H9 (cell line): ENCODE results near the gene PRRT2. TPM values are rescaled to one million over a fixed set of nuclear protein-coding genes. Genes with fewer than 3 reads are reported as not detected.

Source experiments
- DNase-seq: peaks from one replicate; pipeline ENCODE4 v3.0.0-alpha.2; 2017
- H2AFZ ChIP-seq: one replicate; pipeline ENCODE4 v1.6.1; 2013; ENCODE audit warnings: mild to moderate bottlenecking, low read length, control low read depth, moderate library complexity
- H2AK5ac ChIP-seq: 2 replicates; pipeline ENCODE4 v1.6.1; 2013; ENCODE audit warnings: low read length, control low read depth, mixed read lengths; ENCODE audit not compliant: insufficient read length
- H2BK120ac ChIP-seq: one replicate; pipeline ENCODE4 v1.6.1; 2013; ENCODE audit warnings: low read depth, mild to moderate bottlenecking, low read length, control low read depth, inconsistent platforms; ENCODE audit not compliant: poor library complexity, severe bottlenecking
- H2BK12ac ChIP-seq: 2 replicates; pipeline ENCODE4 v1.6.1; 2013; ENCODE audit warnings: low read length, control low read depth, mixed read lengths, low read depth; ENCODE audit not compliant: insufficient read length
- H2BK15ac ChIP-seq: 2 replicates; pipeline ENCODE4 v1.6.1; 2013; ENCODE audit warnings: low read depth, low read length, control low read depth
- H2BK20ac ChIP-seq: one replicate; pipeline ENCODE4 v1.6.1; 2013; ENCODE audit warnings: low read depth, mild to moderate bottlenecking, low read length, control low read depth, inconsistent platforms; ENCODE audit not compliant: poor library complexity, severe bottlenecking
- H2BK5ac ChIP-seq: 2 replicates; pipeline ENCODE4 v1.6.1; 2013; ENCODE audit warnings: low read length, control low read depth, mixed read lengths; ENCODE audit not compliant: insufficient read length
- H3K14ac ChIP-seq: 2 replicates; pipeline ENCODE4 v1.6.1; 2013; ENCODE audit warnings: low read length, control low read depth; ENCODE audit not compliant: insufficient read depth
- H3K18ac ChIP-seq: 2 replicates; pipeline ENCODE4 v1.6.1; 2013; ENCODE audit warnings: low read depth, mild to moderate bottlenecking, mixed read lengths, low read length, control low read depth; ENCODE audit not compliant: insufficient read length
- H3K23ac ChIP-seq: 2 replicates; pipeline ENCODE4 v1.6.1; 2013; ENCODE audit warnings: low read length, control low read depth, mixed read lengths, low read depth; ENCODE audit not compliant: insufficient read length
- H3K23me2 ChIP-seq: 2 replicates; pipeline ENCODE4 v1.6.1; 2013; ENCODE audit warnings: low read depth, mild to moderate bottlenecking, mixed read lengths, low read length, control low read depth; ENCODE audit not compliant: insufficient read length, poor library complexity, severe bottlenecking
- H3K27ac ChIP-seq: 2 replicates; pipeline ENCODE4 v1.5.1; 2013; ENCODE audit warnings: low read length, control low read depth, mixed read lengths, low read depth; ENCODE audit not compliant: insufficient read length
- H3K27me3 ChIP-seq: 2 replicates; pipeline ENCODE4 v1.6.1; 2013; ENCODE audit warnings: low read length, control low read depth, inconsistent platforms; ENCODE audit not compliant: insufficient read depth
- H3K4ac ChIP-seq: 2 replicates; pipeline ENCODE4 v1.6.1; 2013; ENCODE audit warnings: low read depth, mild to moderate bottlenecking, control low read depth, inconsistent platforms, low read length, moderate library complexity
- H3K4me1 ChIP-seq: 2 replicates; pipeline ENCODE4 v1.6.1; 2013; ENCODE audit warnings: low read length, control low read depth, inconsistent platforms; ENCODE audit not compliant: insufficient read depth
- H3K4me2 ChIP-seq: 2 replicates; pipeline ENCODE4 v1.6.1; 2013; ENCODE audit warnings: low read length, control low read depth, mixed read lengths; ENCODE audit not compliant: insufficient read length, insufficient read depth
- H3K56ac ChIP-seq: 2 replicates; pipeline ENCODE4 v1.6.1; 2013; ENCODE audit warnings: low read depth, mild to moderate bottlenecking, mixed read lengths, low read length, control low read depth; ENCODE audit not compliant: insufficient read length
- H3K79me1 ChIP-seq: 2 replicates; pipeline ENCODE4 v1.6.1; 2013; ENCODE audit warnings: low read depth, mild to moderate bottlenecking, moderate library complexity, low read length, control low read depth, inconsistent platforms; ENCODE audit not compliant: insufficient read depth, poor library complexity, severe bottlenecking
- H3K79me2 ChIP-seq: 2 replicates; pipeline ENCODE4 v1.6.1; 2013; ENCODE audit warnings: low read length, control low read depth, inconsistent platforms; ENCODE audit not compliant: insufficient read depth
- H3K9ac ChIP-seq: 2 replicates; pipeline ENCODE4 v1.6.1; 2013; ENCODE audit warnings: low read length, control low read depth, mixed read lengths; ENCODE audit not compliant: insufficient read length; ENCODE audit errors: extremely low read depth
- H3K9me3 ChIP-seq: one replicate; pipeline ENCODE4 v1.6.1; 2013; ENCODE audit warnings: low read depth, low read length, inconsistent platforms; ENCODE audit not compliant: control insufficient read depth
- H3T11ph ChIP-seq: one replicate; pipeline ENCODE4 v1.6.1; 2013; ENCODE audit warnings: mild to moderate bottlenecking, low read length, control low read depth, inconsistent platforms
- H4K20me1 ChIP-seq: one replicate; pipeline ENCODE4 v1.6.1; 2013; ENCODE audit not compliant: control insufficient read depth, insufficient read length, insufficient read depth
- H4K5ac ChIP-seq: 2 replicates; pipeline ENCODE4 v1.6.1; 2013; ENCODE audit warnings: low read depth, mild to moderate bottlenecking, mixed read lengths, low read length, control low read depth; ENCODE audit not compliant: insufficient read length
- H4K8ac ChIP-seq: replicated peaks from 2 replicates; pipeline ENCODE4 v1.6.1; 2013; ENCODE audit warnings: low read length, control low read depth, mixed read lengths, low read depth; ENCODE audit not compliant: insufficient read length
- H4K91ac ChIP-seq: 2 replicates; pipeline ENCODE4 v1.6.1; 2013; ENCODE audit warnings: low read depth, mild to moderate bottlenecking, moderate library complexity, mixed read lengths, low read length, control low read depth; ENCODE audit not compliant: insufficient read length
- H3K27ac Mint-ChIP-seq, 3 experiments: 2 replicates in 2 of 3; 3 replicates in 1 of 3; pipeline ENCODE4 v1.8.0; 2020 to 2021; ENCODE audit warnings: mixed read lengths in 3 of 3, mild to moderate bottlenecking in 1 of 3, moderate library complexity in 1 of 3
- H3K27me3 Mint-ChIP-seq: 2 replicates; pipeline ENCODE4 v1.8.0; 2021; ENCODE audit warnings: low read depth, mild to moderate bottlenecking, moderate library complexity, mixed read lengths
- H3K36me3 Mint-ChIP-seq, 3 experiments: 2 replicates in 2 of 3; 3 replicates in 1 of 3; pipeline ENCODE4 v1.8.0; 2020 to 2021; ENCODE audit warnings: low read depth in 3 of 3, mixed read lengths in 3 of 3; ENCODE audit not compliant: insufficient read depth in 1 of 3
- H3K4me1 Mint-ChIP-seq, 2 experiments: 2 replicates each; pipeline ENCODE4 v1.8.0; 2020; ENCODE audit warnings: mixed read lengths in 2 of 2
- H3K4me3 Mint-ChIP-seq, 2 experiments: 2 replicates in 1 of 2; 3 replicates in 1 of 2; pipeline ENCODE4 v1.8.0; 2020 to 2021; ENCODE audit warnings: mild to moderate bottlenecking in 2 of 2, mixed read lengths in 2 of 2, moderate library complexity in 1 of 2
- H3K9me3 Mint-ChIP-seq, 2 experiments: 2 replicates in 1 of 2; 3 replicates in 1 of 2; pipeline ENCODE4 v1.8.0; 2020; ENCODE audit warnings: mild to moderate bottlenecking in 2 of 2, mixed read lengths in 2 of 2, moderate library complexity in 1 of 2
- WGBS: extraction: QIAGEN DNeasy Blood & Tissue Kit; methylation state at CpG from one replicate; pipeline ENCODE4 v1.1.7; 2013; ENCODE audit warnings: missing lambda C conversion rate, low lambda C conversion rate, mixed read lengths; ENCODE audit not compliant: insufficient read length; ENCODE audit errors: extremely low coverage; 5-methylcytosine and 5-hydroxymethylcytosine counted together
- total RNA-seq: library from RNA; stranded (reverse); gene quantifications from 2 replicates; pipeline ENCODE4 v1.2.1, GENCODE V29; 2021
- TF ChIP-seq, protein P1 (sequence below): fragments of 200-600 bp; sonication (generic); conservative IDR thresholded peaks from 3 replicates; pipeline ENCODE4 v1.8.0; 2021; ENCODE audit warnings: antibody characterized with exemption, mild to moderate bottlenecking

The PRRT2 gene
- total RNA-seq, 1 experiment from 2014 or later = 14.6 TPM

DNA sequence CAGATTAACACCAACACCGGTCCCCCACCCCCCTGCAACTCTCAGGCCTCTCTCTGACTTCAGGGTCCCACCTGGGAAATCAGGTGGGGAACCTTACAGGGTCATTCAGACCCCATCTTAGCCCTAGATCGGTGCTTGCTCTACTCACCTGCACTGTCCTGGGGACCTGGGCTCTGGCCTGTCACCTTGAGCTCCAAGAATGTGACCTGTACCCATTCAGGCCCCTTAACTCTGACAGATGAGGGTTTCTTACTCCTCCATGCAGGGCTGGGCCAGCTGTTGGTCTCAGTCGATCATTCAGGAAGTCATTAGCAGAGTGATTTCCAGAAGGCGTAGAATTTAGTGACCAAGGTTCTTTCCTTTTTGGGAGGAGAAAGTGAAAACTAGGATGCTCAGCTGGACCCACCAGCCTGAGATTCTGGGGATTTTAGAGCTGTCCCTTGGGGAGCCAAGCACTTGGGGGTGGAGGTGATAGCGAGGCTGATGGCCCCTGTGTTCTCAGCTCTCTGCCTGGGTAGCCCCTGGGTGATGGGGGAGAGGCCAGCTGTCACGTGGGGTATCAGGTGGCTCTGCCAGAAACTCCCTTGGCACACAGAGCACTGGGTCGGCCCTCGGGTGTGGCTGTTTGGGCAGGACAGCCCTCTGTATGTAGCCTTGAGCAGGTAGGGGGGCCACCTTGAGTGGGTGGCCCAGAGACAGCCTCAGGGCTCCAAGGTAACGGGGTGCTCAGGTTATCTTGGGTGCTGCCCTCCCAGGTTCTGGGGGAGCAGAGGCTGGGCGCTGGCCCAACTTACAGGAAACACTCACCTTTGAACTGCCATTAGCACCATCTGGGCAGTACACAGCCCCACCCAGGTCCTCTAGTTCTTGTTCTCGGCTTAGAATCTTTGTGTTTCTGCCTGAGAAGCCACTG, 9.0 kb downstream of the PRRT2 start:
- no peak overlapping the region for H2BK12ac ChIP-seq
- H2AK5ac ChIP-seq = no peak overlapping the region
- H3K4me3 Mint-ChIP-seq = no peak overlapping the region; a peak in 1 of 5 replicates
- no peaks in the 10 kb centered on the region for H4K20me1 ChIP-seq
- peaks cover 24 to 38% (median 35%) of the 10 kb centered on the region in 3 experiments for H3K36me3 Mint-ChIP-seq
- H4K91ac ChIP-seq = no peak overlapping the region
- H2BK5ac ChIP-seq = no peak overlapping the region
- WGBS = no CpG with 5 or more reads among the region's 11 CpGs
- no peak overlapping the region for H3K56ac ChIP-seq
- H3K4me1 Mint-ChIP-seq = peaks cover 39 to 49% of the 10 kb centered on the region in 2 experiments
- H3K9me3 Mint-ChIP-seq = no peaks in the 10 kb centered on the region; a peak in 1 of 5 replicates
- H3K79me2 ChIP-seq = no peaks in the 10 kb centered on the region
- no peak for DNase-seq
- H3K23me2 ChIP-seq = no peaks in the 10 kb centered on the region
- H3K4me2 ChIP-seq = no peak overlapping the region
- H3K14ac ChIP-seq = no peak overlapping the region
- H2BK20ac ChIP-seq = no peak overlapping the region
- H4K8ac ChIP-seq = no peak overlapping the region
- no peaks in the 10 kb centered on the region for H3K79me1 ChIP-seq
- TF ChIP-seq, protein P1, sequence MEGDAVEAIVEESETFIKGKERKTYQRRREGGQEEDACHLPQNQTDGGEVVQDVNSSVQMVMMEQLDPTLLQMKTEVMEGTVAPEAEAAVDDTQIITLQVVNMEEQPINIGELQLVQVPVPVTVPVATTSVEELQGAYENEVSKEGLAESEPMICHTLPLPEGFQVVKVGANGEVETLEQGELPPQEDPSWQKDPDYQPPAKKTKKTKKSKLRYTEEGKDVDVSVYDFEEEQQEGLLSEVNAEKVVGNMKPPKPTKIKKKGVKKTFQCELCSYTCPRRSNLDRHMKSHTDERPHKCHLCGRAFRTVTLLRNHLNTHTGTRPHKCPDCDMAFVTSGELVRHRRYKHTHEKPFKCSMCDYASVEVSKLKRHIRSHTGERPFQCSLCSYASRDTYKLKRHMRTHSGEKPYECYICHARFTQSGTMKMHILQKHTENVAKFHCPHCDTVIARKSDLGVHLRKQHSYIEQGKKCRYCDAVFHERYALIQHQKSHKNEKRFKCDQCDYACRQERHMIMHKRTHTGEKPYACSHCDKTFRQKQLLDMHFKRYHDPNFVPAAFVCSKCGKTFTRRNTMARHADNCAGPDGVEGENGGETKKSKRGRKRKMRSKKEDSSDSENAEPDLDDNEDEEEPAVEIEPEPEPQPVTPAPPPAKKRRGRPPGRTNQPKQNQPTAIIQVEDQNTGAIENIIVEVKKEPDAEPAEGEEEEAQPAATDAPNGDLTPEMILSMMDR = no peak
- no peak overlapping the region for H3K18ac ChIP-seq
- H2BK120ac ChIP-seq = no peak overlapping the region
- no peaks in the 10 kb centered on the region; the same call in 1 of the 2 replicates for H3K27me3 Mint-ChIP-seq
- no peaks in the 10 kb centered on the region for H3K27me3 ChIP-seq
- H3K27ac ChIP-seq = no peak overlapping the region
- H3K23ac ChIP-seq = no peak overlapping the region
- no peak overlapping the region for H3K4ac ChIP-seq
- H3K4me1 ChIP-seq = no peaks in the 10 kb centered on the region
- H4K5ac ChIP-seq = no peak overlapping the region
- no peaks in the 10 kb centered on the region for H3K9me3 ChIP-seq
- H3K9ac ChIP-seq = no peak overlapping the region
- H2AFZ ChIP-seq = no peak overlapping the region
- H3T11ph ChIP-seq = no peak overlapping the region
- no peak overlapping the region for H2BK15ac ChIP-seq
- H3K27ac Mint-ChIP-seq = peak overlapping the region in 2 of 3 experiments; percentile 73 to 84; a peak in 3 of 7 replicates
